HCT116 (cell line): ENCODE measurements around the gene GFOD2. TPM values are rescaled to one million over a fixed set of nuclear protein-coding genes. Genes with fewer than 3 reads are reported as not detected.

Experiments
- ATAC-seq: fragments of 200-7000 bp; cut with Tn5 transposase; 2 replicates; pipeline ENCODE4 v1.9.1; 2020; ENCODE audit warnings: mild to moderate bottlenecking, moderate library complexity
- BruUV-seq: library from RNA; stranded (reverse); fragments of 400-500 nt; replicated peaks from 2 replicates; lab custom pipeline; 2021; lab: Mats Ljungman, UMichigan
- CTCF ChIA-PET: fragments of 300-600 bp; sonication (Branson Sonifier 250); formaldehyde crosslinking; loops from one replicate; lab custom pipeline; 2021; ENCODE audit warnings: antibody characterized with exemption; lab: Charles Lee
- POLR2A ChIA-PET: fragments of 300-600, 350-600 bp; sonication (Branson Sonifier 250); formaldehyde crosslinking; loops from one replicate; lab custom pipeline; 2021; ENCODE audit warnings: antibody characterized with exemption; lab: Charles Lee
- RAD21 ChIA-PET, 2 experiments: fragments of 300-600 bp; sonication (Branson Sonifier 250); formaldehyde crosslinking; loops; one replicate each; lab custom pipeline; 2023; ENCODE audit warnings: low total read pairs in 2 of 2; ENCODE audit not compliant: uncharacterized antibody in 2 of 2, unreplicated experiment in 2 of 2, low non-redundant PET in 1 of 2; lab: Charles Lee
- DNase-seq: peaks from one replicate; pipeline ENCODE4 v3.0.0-alpha.2; 2010; ENCODE audit warnings: low read depth, low spot score
- H2AFZ ChIP-seq: fragments of 200-600 bp; shearing (Covaris generic), sonication (generic); 2 replicates; pipeline ENCODE4 v1.6.1; 2017; ENCODE audit warnings: low read depth, mixed run types, mixed read lengths, antibody characterized with exemption, low read length; ENCODE audit not compliant: poor library complexity, severe bottlenecking
- H3K27ac ChIP-seq: 2 replicates; pipeline ENCODE4 v1.5.1; 2012; ENCODE audit warnings: low read depth, low read length
- H3K27me3 ChIP-seq: fragments of 200-600 bp; sonication (generic); 2 replicates; pipeline ENCODE4 v1.6.1; 2016; ENCODE audit warnings: mixed run types, low read length, mixed read lengths; ENCODE audit not compliant: insufficient read depth
- H3K36me3 ChIP-seq, 2 experiments: fragments of 200-500 bp in 1 of 2; fragments of 200-600 bp in 1 of 2; sonication (Bioruptor generic) in 1 of 2; sonication (generic) in 1 of 2; 2 replicates each; pipeline versions ENCODE4 v1.5.1 to v1.6.1; 2014 to 2016; ENCODE audit warnings: low read length in 2 of 2, inconsistent platforms in 1 of 2, mixed read lengths in 1 of 2, mixed run types in 1 of 2; ENCODE audit not compliant: insufficient read depth in 2 of 2, control insufficient read depth in 1 of 2
- H3K4me1 ChIP-seq, 2 experiments: fragments of 200-600 bp in 1 of 2; sonication (generic) in 1 of 2; 2 replicates each; pipeline versions ENCODE4 v1.5.1 to v1.6.1; 2012 to 2017; ENCODE audit warnings: low read length in 2 of 2, inconsistent platforms in 1 of 2, mild to moderate bottlenecking in 1 of 2, mixed read lengths in 1 of 2, mixed run types in 1 of 2, moderate library complexity in 1 of 2; ENCODE audit not compliant: insufficient read depth in 2 of 2, control insufficient read depth in 1 of 2
- H3K4me2 ChIP-seq: fragments of 200-600 bp; sonication (generic); 2 replicates; pipeline ENCODE4 v1.6.1; 2017; ENCODE audit warnings: mixed run types, low read length, mixed read lengths
- H3K4me3 ChIP-seq, 2 experiments: fragments of 200-600 bp in 1 of 2; sonication (generic) in 1 of 2; replicated peaks in 1 of 2; 2 replicates each; pipeline ENCODE4 v1.5.1; 2011 to 2016; ENCODE audit warnings: low read length in 2 of 2, control low read depth in 1 of 2, low read depth in 1 of 2, mild to moderate bottlenecking in 1 of 2, mixed read lengths in 1 of 2, mixed run types in 1 of 2
- H3K79me2 ChIP-seq: fragments of 200-600 bp; sonication (generic); 2 replicates; pipeline ENCODE4 v1.6.1; 2017; ENCODE audit warnings: mild to moderate bottlenecking, mixed run types, low read length, moderate library complexity, mixed read lengths; ENCODE audit not compliant: insufficient read depth
- H3K9ac ChIP-seq: fragments of 200-600 bp; sonication (generic); 2 replicates; pipeline ENCODE4 v1.6.1; 2016; ENCODE audit warnings: low read length, mixed read lengths
- H3K9me2 ChIP-seq: fragments of 200-600 bp; sonication (generic), shearing (Covaris generic); 2 replicates; pipeline ENCODE4 v1.6.1; 2017; ENCODE audit warnings: mixed run types, mild to moderate bottlenecking, moderate library complexity; ENCODE audit not compliant: insufficient read depth
- H3K9me3 ChIP-seq, 2 experiments: fragments of 200-500 bp in 1 of 2; fragments of 200-600 bp in 1 of 2; sonication (Bioruptor generic) in 1 of 2; sonication (generic) in 1 of 2; 2 replicates each; pipeline ENCODE4 v1.6.1; 2014 to 2017; ENCODE audit warnings: low read length in 2 of 2, mixed read lengths in 2 of 2, inconsistent platforms in 1 of 2, low read depth in 1 of 2, mild to moderate bottlenecking in 1 of 2, mixed run types in 1 of 2, moderate library complexity in 1 of 2; ENCODE audit not compliant: control insufficient read depth in 1 of 2, insufficient read depth in 1 of 2
- H4K20me1 ChIP-seq: fragments of 200-600 bp; sonication (generic), shearing (Covaris generic); 2 replicates; pipeline ENCODE4 v1.6.1; 2017; ENCODE audit warnings: mixed run types, mild to moderate bottlenecking, moderate library complexity; ENCODE audit not compliant: insufficient read depth
- CTCF ChIP-seq, 3 experiments: fragments of 200-600 bp in 1 of 3; sonication (generic) in 1 of 3; IDR thresholded peaks in 2 of 3; conservative IDR thresholded peaks in 1 of 3; 2 replicates each; pipeline ENCODE4 v1.5.1; 2012 to 2017; ENCODE audit warnings: low read depth in 2 of 3, low read length in 2 of 3, antibody characterized with exemption in 1 of 3, borderline replicate concordance in 1 of 3, control low read depth in 1 of 3, mild to moderate bottlenecking in 1 of 3, mixed read lengths in 1 of 3, mixed run types in 1 of 3, moderate library complexity in 1 of 3; ENCODE audit not compliant: insufficient read depth in 1 of 3
- REST ChIP-seq: IDR thresholded peaks from 2 replicates; pipeline ENCODE4 v1.6.1; 2012; ENCODE audit warnings: low read depth
- intact Hi-C: fragments of 100-400 bp; cut with micrococcal nuclease; formaldehyde crosslinking; loops from 2 replicates; pipeline ENCODE4 v1.10.0; 2022
- total RNA-seq: library from RNA; stranded (reverse); gene quantifications from one replicate; pipeline ENCODE4 v1.2.1, GENCODE V29; 2021; ENCODE audit not compliant: unreplicated experiment

GFOD2 gene
- total RNA-seq, 1 experiment from 2014 or later = 17.4 TPM

DNA sequence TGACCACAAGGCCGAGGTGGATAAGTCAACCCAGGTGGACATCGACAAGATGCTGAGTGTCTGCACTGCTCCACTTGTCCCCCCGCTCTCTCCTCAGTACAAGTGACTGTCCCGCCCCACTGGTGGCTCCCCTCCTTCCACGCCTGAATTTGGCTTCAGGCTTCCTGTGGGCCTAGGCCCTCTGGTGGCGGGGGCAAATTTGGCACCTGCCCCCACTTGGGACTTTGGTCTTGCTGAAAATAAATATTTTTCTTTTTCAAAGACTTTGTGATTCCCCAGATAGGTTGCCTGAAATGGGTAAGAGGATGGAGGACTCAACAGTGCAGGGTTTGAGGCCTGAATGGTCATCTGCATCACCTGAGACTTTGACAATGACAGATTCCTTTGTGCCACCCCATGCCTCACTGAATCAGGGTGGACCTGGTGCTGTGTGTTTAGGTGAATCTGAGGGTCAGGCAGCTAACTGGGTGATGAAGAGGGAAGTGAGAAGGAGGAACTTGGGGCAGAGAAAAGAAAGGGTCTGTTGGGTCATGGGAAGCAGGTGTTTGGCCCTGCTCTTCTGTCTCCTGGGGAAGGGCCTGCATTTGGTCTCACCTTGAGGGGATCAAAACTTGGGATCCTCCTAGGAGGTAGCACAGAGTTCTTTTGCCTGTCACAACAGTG, 50.5 kb downstream of the GFOD2 start:
- no peak for DNase-seq
- intact Hi-C loops = loop anchor here (1.0 to 10.0 kb wide), 4 partner anchors 121 to 714 kb away; no protein-coding TSS in a partner anchor
- RAD21 ChIA-PET = no interaction called here
- no peak for TF ChIP-seq REST
- peak in 2 of 3 experiments; percentile 32 to 43; a peak in 3 of 6 replicates for TF ChIP-seq CTCF (IDR thresholded peaks at IDR 0.05 in 2 of 3, conservative IDR thresholded peaks at IDR 0.05 in 1 of 3; ENCODE audit: borderline replicate concordance in 1 of 3, insufficient read depth in 1 of 3, low read depth in 2 of 3, low read length in 2 of 3)
- TF ChIP-seq, all 23 proteins: peak for 1
- Histone ChIP-seq H4K20me1 (no peaks in the 10 kb centered on the region), H3K27me3 (no peaks in the 10 kb centered on the region), H2AFZ (no peak overlapping the region), H3K9ac (no peak overlapping the region), H3K36me3 (no peaks in the 10 kb centered on the region), H3K79me2 (peaks cover 5% of the 10 kb centered on the region; the same call in 1 of the 2 replicates), H3K9me2 (no peaks in the 10 kb centered on the region), H3K27ac (no peak overlapping the region; the same call in 1 of the 2 replicates), H3K4me3 (no peak overlapping the region), H3K4me2 (no peak overlapping the region), H3K9me3 (no peaks in the 10 kb centered on the region), H3K4me1 (peaks cover 6 to 38% of the 10 kb centered on the region in 2 experiments; a peak in 3 of 4 replicates)
- BruUV-seq = no TSS peak
- ATAC-seq = no peak
- ChIA-PET POLR2A (no interaction called here), CTCF (interaction anchor here (0.6 to 2.7 kb wide), 5 partner anchors 121 to 320 kb away, joined by 3 to 22 read pairs (median 6); partner anchors contain the start of gene ATP6V0D1)
